OCI-LY7 (cell line): Measurements from ENCODE around the gene BDP1.

Experiments
- CTCF ChIP-seq: fragments of 200-600 bp; sonication (generic); conservative IDR thresholded peaks from 2 replicates; pipeline ENCODE4 v1.5.1; 2014; ENCODE audit warnings: mild to moderate bottlenecking, antibody characterized with exemption, low read length, moderate library complexity, mixed read lengths
- EZH2phosphoT487 ChIP-seq: fragments of 200-600 bp; sonication (generic); IDR thresholded peaks from 2 replicates; pipeline ENCODE4 v1.6.1; 2018; ENCODE audit warnings: low read depth, borderline replicate concordance, mild to moderate bottlenecking, mixed run types, antibody characterized with exemption, low read length, moderate library complexity, mixed read lengths

GRCh38 chr5:71528206-71528605 lies 72.8 kb downstream of the BDP1 start:
- no peak for TF ChIP-seq CTCF
- TF ChIP-seq EZH2phosphoT487, result no peak
